Vagina (tissue), 2 donors: ENCODE measurements around the gene FBXL7. TPM values are rescaled to one million over a fixed set of nuclear protein-coding genes. Genes with fewer than 3 reads are reported as not detected.

Source experiments
- DNase-seq, 2 donors: peaks; one replicate each; pipeline ENCODE4 v3.0.0-alpha.2; 2017; ENCODE audit errors: extremely low spot score in 2 of 2
- H3K27ac ChIP-seq: fragments of 200-600 bp; sonication (generic); one replicate; pipeline ENCODE4 v1.5.1; 2019
- H3K27me3 ChIP-seq: fragments of 200-600 bp; sonication (generic); one replicate; pipeline ENCODE4 v1.5.1; 2019
- H3K36me3 ChIP-seq, 2 donors: fragments of 200-600 bp; sonication (generic); one replicate each; pipeline ENCODE4 v1.5.1; 2017 to 2019
- H3K4me1 ChIP-seq: fragments of 200-600 bp; sonication (generic); one replicate; pipeline ENCODE4 v1.5.1; 2019
- H3K4me3 ChIP-seq, 2 donors: fragments of 200-600 bp; sonication (generic); 1 replicate in 1 of 2; 2 replicates in 1 of 2; pipeline ENCODE4 v1.5.1; 2016 to 2019
- H3K9me3 ChIP-seq: fragments of 200-600 bp; sonication (generic); one replicate; pipeline ENCODE4 v1.5.1; 2019
- POLR2A ChIP-seq, 2 donors: fragments of 450-650 bp; IDR thresholded peaks; one replicate each; pipeline ENCODE4 v1.6.1; 2017; ENCODE audit warnings: antibody characterized with exemption in 2 of 2, mild to moderate bottlenecking in 2 of 2, moderate library complexity in 2 of 2
- POLR2AphosphoS5 ChIP-seq, 2 donors: sonication (generic); formaldehyde crosslinking; IDR thresholded peaks; one replicate each; pipeline ENCODE4 v1.9.0; 2017; ENCODE audit warnings: antibody characterized with exemption in 2 of 2, mild to moderate bottlenecking in 2 of 2, low read depth in 1 of 2; ENCODE audit not compliant: insufficient read depth in 1 of 2
- intact Hi-C: fragments of 100-400 bp; cut with DNase I; formaldehyde crosslinking; loops from one replicate; pipeline ENCODE4 v1.15.1; 2023
- total RNA-seq: library from RNA; depleted of rRNA; stranded (reverse); fragments of >200 nt; gene quantifications from one replicate; pipeline ENCODE4 v1.2.3, GENCODE V29; 2016
- TF ChIP-seq, protein P1 (sequence below), 3 experiments: fragments of 450-650 bp in 2 of 3; fragments of 200-600 bp in 1 of 3; sonication (generic) in 1 of 3; IDR thresholded peaks; one replicate each; pipeline ENCODE4 v1.5.1; 2017 to 2019; ENCODE audit warnings: antibody characterized with exemption in 3 of 3, mild to moderate bottlenecking in 2 of 3, moderate library complexity in 2 of 3

The FBXL7 gene
- total RNA-seq, 1 donor from 2014 or later: 21.1 TPM

DNA sequence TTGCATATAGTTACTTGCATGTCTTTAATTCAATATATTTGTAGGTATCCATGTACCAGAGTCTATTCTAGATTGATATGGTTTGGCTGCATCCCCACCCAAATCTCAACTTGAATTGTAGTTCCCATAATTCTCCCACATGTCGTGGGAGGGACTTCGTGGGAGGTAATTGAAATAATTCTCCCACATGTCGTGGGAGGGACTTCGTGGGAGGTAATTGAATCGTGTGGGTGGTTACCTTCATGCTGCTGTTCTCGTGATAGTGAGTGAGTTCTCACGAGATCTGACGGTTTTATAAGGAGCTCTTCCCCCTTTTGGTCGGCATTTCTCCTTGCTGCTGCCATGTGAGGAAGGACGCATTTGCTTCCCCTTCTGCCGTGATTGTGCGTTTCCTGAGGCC, 16.5 kb downstream of the FBXL7 start:
- intact Hi-C loops: no loop called here
- H3K9me3 ChIP-seq: no peaks in the 10 kb centered on the region
- no peak for DNase-seq
- H3K27me3 ChIP-seq: no peaks in the 10 kb centered on the region
- no peak overlapping the region for H3K4me3 ChIP-seq
- TF ChIP-seq POLR2A (IDR thresholded peaks at IDR 0.05): no peak
- TF ChIP-seq POLR2AphosphoS5 (IDR thresholded peaks at IDR 0.05; ENCODE audit: insufficient read depth in 1 of 2, low read depth in 1 of 2): no peak
- TF ChIP-seq, protein P1, sequence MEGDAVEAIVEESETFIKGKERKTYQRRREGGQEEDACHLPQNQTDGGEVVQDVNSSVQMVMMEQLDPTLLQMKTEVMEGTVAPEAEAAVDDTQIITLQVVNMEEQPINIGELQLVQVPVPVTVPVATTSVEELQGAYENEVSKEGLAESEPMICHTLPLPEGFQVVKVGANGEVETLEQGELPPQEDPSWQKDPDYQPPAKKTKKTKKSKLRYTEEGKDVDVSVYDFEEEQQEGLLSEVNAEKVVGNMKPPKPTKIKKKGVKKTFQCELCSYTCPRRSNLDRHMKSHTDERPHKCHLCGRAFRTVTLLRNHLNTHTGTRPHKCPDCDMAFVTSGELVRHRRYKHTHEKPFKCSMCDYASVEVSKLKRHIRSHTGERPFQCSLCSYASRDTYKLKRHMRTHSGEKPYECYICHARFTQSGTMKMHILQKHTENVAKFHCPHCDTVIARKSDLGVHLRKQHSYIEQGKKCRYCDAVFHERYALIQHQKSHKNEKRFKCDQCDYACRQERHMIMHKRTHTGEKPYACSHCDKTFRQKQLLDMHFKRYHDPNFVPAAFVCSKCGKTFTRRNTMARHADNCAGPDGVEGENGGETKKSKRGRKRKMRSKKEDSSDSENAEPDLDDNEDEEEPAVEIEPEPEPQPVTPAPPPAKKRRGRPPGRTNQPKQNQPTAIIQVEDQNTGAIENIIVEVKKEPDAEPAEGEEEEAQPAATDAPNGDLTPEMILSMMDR (IDR thresholded peaks at IDR 0.05): no peak
- H3K27ac ChIP-seq: no peak overlapping the region
- no peaks in the 10 kb centered on the region for H3K36me3 ChIP-seq
- H3K4me1 ChIP-seq: peaks cover 32% of the 10 kb centered on the region

DNA sequence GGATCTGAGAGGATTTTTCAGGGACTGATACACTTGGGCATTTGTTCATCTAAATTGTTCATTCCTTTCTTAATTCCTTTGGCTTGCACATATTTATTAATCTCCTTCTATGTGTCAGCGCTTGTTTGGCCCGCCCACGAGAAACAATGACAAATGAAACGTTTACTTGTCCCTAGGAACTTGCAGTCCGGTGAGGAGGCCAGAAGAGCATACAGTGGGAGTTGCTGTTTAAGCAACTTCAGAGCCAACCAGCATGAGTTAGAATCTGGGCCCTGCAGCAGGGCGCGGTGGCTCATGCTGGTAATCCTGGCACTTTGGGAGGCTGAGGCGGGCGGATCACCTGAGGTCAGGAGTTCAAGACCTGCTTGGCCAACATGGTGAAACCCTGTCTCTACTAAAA, 18.8 kb downstream of the FBXL7 start:
- DNase-seq: no peak
- intact Hi-C loops: no loop called here
- no peak overlapping the region for H3K27ac ChIP-seq
- no peaks in the 10 kb centered on the region for H3K27me3 ChIP-seq
- TF ChIP-seq, protein P1 (IDR thresholded peaks at IDR 0.05): no peak
- TF ChIP-seq POLR2AphosphoS5 (IDR thresholded peaks at IDR 0.05; ENCODE audit: insufficient read depth in 1 of 2, low read depth in 1 of 2) (no peak), POLR2A (IDR thresholded peaks at IDR 0.05) (no peak)
- H3K9me3 ChIP-seq: no peaks in the 10 kb centered on the region
- no peaks in the 10 kb centered on the region for H3K36me3 ChIP-seq
- no peak overlapping the region for H3K4me3 ChIP-seq
- peaks cover 33% of the 10 kb centered on the region for H3K4me1 ChIP-seq

DNA sequence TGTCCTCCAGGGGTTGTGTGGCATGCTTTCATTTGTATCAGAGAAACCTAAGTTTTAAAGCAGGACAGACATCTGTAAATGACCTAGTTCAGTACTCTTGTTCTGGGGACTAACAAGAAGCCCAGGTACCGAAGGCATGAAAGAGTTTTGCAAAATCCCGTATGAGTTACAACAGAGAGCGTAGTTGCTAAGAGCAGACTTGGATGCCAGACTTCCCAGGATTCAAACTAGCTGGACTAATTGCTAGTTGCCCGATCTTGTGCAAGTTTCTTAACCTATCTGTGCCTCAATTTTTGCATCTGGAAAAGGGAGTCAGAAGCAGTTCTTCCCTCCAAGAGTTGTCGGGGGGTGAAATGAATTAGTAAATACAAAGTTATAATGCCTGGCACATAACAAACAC, 20.9 kb downstream of the FBXL7 start:
- no peak for TF ChIP-seq POLR2A (IDR thresholded peaks at IDR 0.05)
- TF ChIP-seq, protein P1 (IDR thresholded peaks at IDR 0.05): no peak
- no peak for TF ChIP-seq POLR2AphosphoS5 (IDR thresholded peaks at IDR 0.05; ENCODE audit: insufficient read depth in 1 of 2, low read depth in 1 of 2)
- Histone ChIP-seq H3K4me3 (no peak overlapping the region), H3K27me3 (no peaks in the 10 kb centered on the region), H3K4me1 (peaks cover 21% of the 10 kb centered on the region), H3K27ac (no peak overlapping the region), H3K9me3 (no peaks in the 10 kb centered on the region), H3K36me3 (no peaks in the 10 kb centered on the region)
- intact Hi-C loops: no loop called here
- no peak for DNase-seq

DNA sequence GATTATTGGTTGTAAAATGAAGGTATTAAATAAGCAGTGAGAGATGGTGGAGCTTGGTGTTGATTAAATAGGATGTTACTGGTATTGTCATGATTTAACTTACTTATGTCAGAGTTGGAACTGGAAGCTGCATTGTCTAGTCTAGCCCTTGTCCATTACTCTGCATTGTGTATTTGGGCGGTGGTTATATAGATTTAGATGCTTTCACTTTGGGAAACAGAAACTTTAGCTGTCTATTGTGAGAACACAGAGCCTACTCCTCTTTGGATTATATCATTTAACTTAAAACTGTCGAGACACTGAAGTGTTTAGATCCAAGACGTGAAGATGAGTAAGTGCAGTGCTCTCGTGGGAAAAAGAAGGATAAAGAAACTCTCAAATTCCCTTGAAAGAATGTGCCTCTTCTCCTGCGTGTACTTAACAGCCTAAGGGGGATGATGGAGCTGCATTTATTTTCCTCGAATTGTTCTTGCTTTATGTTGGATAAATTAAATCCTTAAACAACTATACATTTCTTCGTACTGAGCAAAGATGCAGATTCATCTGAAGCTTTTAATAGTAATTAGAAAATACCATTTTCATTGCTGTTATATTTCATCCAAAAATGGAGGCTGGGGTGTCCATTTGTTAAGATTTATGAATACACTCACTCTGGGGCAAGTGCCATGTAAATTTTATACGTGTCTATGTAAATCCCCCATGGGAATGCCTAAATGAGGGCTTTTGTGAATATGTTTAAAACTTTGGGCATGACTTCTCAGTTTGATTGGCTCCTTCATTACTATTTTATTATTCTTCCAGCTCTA, 21.6 kb downstream of the FBXL7 start:
- H3K27me3 ChIP-seq: no peaks in the 10 kb centered on the region
- DNase-seq: no peak
- TF ChIP-seq POLR2A (IDR thresholded peaks at IDR 0.05) (no peak), POLR2AphosphoS5 (IDR thresholded peaks at IDR 0.05; ENCODE audit: insufficient read depth in 1 of 2, low read depth in 1 of 2) (no peak)
- TF ChIP-seq, protein P1 (IDR thresholded peaks at IDR 0.05): no peak
- H3K36me3 ChIP-seq: no peaks in the 10 kb centered on the region
- no peak overlapping the region for H3K4me3 ChIP-seq
- H3K27ac ChIP-seq: no peak overlapping the region
- no peaks in the 10 kb centered on the region for H3K9me3 ChIP-seq
- intact Hi-C loops: no loop called here
- peaks cover 21% of the 10 kb centered on the region for H3K4me1 ChIP-seq

DNA sequence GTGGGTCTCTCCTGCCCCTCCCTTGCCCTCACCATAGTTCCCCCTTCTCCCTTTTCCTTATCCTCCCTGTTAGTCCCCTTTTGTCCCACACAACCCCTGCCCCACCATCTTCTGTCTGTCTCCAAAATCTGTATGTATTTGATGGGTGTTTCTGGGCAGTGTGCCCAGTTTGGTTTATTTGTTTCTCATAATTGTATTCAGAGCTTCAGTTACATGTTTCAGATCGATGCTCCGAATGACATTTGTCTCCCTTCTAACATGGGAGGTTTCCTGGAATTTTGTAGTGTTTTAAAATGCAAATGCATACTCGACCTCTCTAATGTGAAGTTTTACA, 22.2 kb downstream of the FBXL7 start:
- no peaks in the 10 kb centered on the region for H3K27me3 ChIP-seq
- intact Hi-C loops: no loop called here
- H3K4me3 ChIP-seq: no peak overlapping the region
- no peak for DNase-seq
- peaks cover 21% of the 10 kb centered on the region for H3K4me1 ChIP-seq
- TF ChIP-seq, protein P1 (IDR thresholded peaks at IDR 0.05): no peak
- TF ChIP-seq POLR2AphosphoS5 (IDR thresholded peaks at IDR 0.05; ENCODE audit: insufficient read depth in 1 of 2, low read depth in 1 of 2): no peak
- TF ChIP-seq POLR2A (IDR thresholded peaks at IDR 0.05): no peak
- H3K36me3 ChIP-seq: no peaks in the 10 kb centered on the region
- no peak overlapping the region for H3K27ac ChIP-seq
- H3K9me3 ChIP-seq: no peaks in the 10 kb centered on the region
